Thymus (tissue), 11 donors: Measurements from ENCODE around the gene LUZP2. TPM values are rescaled to one million over a fixed set of nuclear protein-coding genes. Genes with fewer than 3 reads are reported as not detected.
"Not testable (repeated sequence)": the region's sequence is repeated elsewhere in the genome, so short reads cannot be mapped to it uniquely, and the experiment has no call there.

ENCODE experiments used
- DNase-seq, 9 donors: peaks; one replicate each; pipeline ENCODE4 v3.0.0-alpha.2; 2013; ENCODE audit warnings: low spot score in 9 of 9, low read depth in 6 of 9, missing footprints in 1 of 9
- H3K27ac ChIP-seq, 2 donors: one replicate each; pipeline ENCODE4 v1.5.1; 2013; ENCODE audit warnings: control low read depth in 1 of 2, low read depth in 1 of 2, low read length in 1 of 2, mild to moderate bottlenecking in 1 of 2, moderate library complexity in 1 of 2
- H3K27me3 ChIP-seq, 2 donors: one replicate each; pipeline ENCODE4 v1.5.1; 2013; ENCODE audit warnings: low read length in 1 of 2; ENCODE audit not compliant: control insufficient read depth in 2 of 2, insufficient read depth in 1 of 2
- H3K36me3 ChIP-seq, 2 donors: one replicate each; pipeline ENCODE4 v1.5.1; 2013; ENCODE audit warnings: low read length in 1 of 2, mild to moderate bottlenecking in 1 of 2, moderate library complexity in 1 of 2; ENCODE audit not compliant: control insufficient read depth in 2 of 2, insufficient read depth in 2 of 2
- H3K4me1 ChIP-seq, 2 donors: one replicate each; pipeline ENCODE4 v1.5.1; 2013; ENCODE audit warnings: low read length in 2 of 2; ENCODE audit not compliant: control insufficient read depth in 2 of 2, insufficient read depth in 2 of 2
- H3K4me3 ChIP-seq, 2 donors: one replicate each; pipeline ENCODE4 v1.5.1; 2013; ENCODE audit warnings: low read length in 2 of 2, control low read depth in 1 of 2, mild to moderate bottlenecking in 1 of 2
- H3K9me3 ChIP-seq, 2 donors: one replicate each; pipeline ENCODE4 v1.5.1; 2013; ENCODE audit warnings: low read length in 1 of 2, mild to moderate bottlenecking in 1 of 2; ENCODE audit not compliant: control insufficient read depth in 2 of 2, insufficient read depth in 1 of 2
- WGBS: extraction: QIAGEN DNeasy Blood & Tissue Kit; methylation state at CpG from one replicate; pipeline ENCODE4 v1.1.7; 2013; 5-methylcytosine and 5-hydroxymethylcytosine counted together
- polyA plus RNA-seq: library from polyadenylated mRNA; stranded (reverse); fragments of 200-250 nt; gene quantifications from one replicate; pipeline ENCODE4 v1.2.3, GENCODE V29; 2013
- total RNA-seq: library from RNA; stranded (reverse); fragments of 120-200 nt; gene quantifications from one replicate; pipeline ENCODE4 v1.2.4, GENCODE V29; 2013
- donor health status: healthy.

LUZP2 gene
- total and polyA plus RNA-seq, 2 donors: 0.16 to 0.19 TPM

GRCh38 chr11:24949406-24949805, 452.6 kb downstream of the LUZP2 start:
- Histone ChIP-seq H3K9me3 (no peaks in the 10 kb centered on the region), H3K36me3 (no peaks in the 10 kb centered on the region), H3K27me3 (no peaks in the 10 kb centered on the region), H3K4me3 (no peak overlapping the region), H3K4me1 (no peaks in the 10 kb centered on the region), H3K27ac (no peak overlapping the region)
- 90% methylated on average over 5 of the region's 5 CpGs for WGBS
- no peak for DNase-seq

GRCh38 chr11:24963852-24964251, 467.0 kb downstream of the LUZP2 start:
- Histone ChIP-seq H3K9me3 (no peaks in the 10 kb centered on the region), H3K36me3 (no peaks in the 10 kb centered on the region), H3K4me1 (no peaks in the 10 kb centered on the region), H3K27ac (no peak overlapping the region), H3K27me3 (no peaks in the 10 kb centered on the region), H3K4me3 (no peak overlapping the region)
- 91% methylated on average over 2 of the region's 2 CpGs for WGBS
- DNase-seq: no peak

DNA sequence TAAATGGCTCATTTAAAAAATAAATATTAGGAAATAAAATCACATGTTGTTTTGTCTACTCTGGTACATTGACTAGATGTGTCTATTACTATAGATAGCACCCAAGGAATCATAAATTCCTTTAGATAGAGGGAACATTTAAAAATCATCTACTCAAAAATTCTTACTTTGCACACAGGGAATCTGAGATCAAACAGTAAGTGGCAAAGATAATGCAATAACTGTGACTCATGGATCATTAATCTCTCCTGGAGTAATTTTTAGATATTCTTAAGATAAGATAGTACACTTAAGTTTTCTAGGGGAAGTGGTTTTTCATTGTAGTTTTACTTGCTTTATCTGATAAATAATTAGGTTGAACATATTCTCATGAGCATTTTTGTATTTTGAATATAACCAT, 468.9 kb downstream of the LUZP2 start:
- H3K36me3 ChIP-seq: no peaks in the 10 kb centered on the region
- H3K27me3 ChIP-seq: no peaks in the 10 kb centered on the region
- no peak overlapping the region for H3K4me3 ChIP-seq
- H3K27ac ChIP-seq: no peak overlapping the region
- DNase-seq: no peak
- H3K9me3 ChIP-seq: no peaks in the 10 kb centered on the region
- no peaks in the 10 kb centered on the region for H3K4me1 ChIP-seq

DNA sequence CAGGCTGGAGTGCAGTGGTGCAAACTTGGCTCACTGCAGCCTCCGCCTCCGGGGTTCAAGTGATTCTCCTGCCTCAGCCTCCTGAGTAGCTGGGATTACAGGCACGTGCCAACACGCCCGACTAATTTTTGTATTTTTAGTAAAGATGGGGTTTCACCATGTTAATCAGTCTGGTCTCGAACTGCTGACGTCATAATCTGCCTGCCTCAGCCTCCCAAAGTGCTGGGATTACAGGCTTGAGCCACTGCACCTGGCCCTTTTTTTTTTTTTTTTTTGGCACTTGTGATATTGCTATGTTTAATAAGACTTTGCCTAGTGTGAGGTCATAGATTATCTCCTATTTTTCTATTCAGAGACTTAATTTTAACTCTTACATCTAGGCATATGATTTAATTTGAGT, 497.1 kb downstream of the LUZP2 start:
- 89% methylated on average over 7 of the region's 7 CpGs for WGBS
- not testable (repeated sequence) for H3K9me3 ChIP-seq, H3K27me3 ChIP-seq, H3K36me3 ChIP-seq, H3K4me1 ChIP-seq, H3K27ac ChIP-seq, DNase-seq, H3K4me3 ChIP-seq

DNA sequence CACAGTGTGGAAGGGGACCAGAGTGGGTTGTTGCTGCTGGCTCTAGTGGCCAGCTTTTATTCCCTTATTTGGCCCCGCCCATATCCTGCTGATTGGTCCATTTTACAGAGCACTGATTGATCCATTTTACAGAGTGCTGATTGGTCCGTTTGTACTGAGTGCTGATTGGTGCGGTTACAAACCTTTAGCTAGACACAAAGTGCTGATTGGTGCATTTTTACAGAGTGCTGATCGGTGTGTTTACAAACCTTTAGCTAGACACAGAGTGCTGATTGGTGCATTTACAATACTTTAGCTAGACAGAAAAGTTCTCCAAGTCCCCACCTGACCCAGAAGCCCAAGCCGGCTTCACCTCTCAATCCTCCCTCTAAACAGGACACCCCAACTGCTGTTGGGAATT, 503.1 kb downstream of the LUZP2 start:
- not testable (repeated sequence) for H3K27ac ChIP-seq, H3K4me1 ChIP-seq, DNase-seq, H3K36me3 ChIP-seq, H3K27me3 ChIP-seq, H3K4me3 ChIP-seq, H3K9me3 ChIP-seq
- WGBS: 81% methylated on average over 5 of the region's 5 CpGs

DNA sequence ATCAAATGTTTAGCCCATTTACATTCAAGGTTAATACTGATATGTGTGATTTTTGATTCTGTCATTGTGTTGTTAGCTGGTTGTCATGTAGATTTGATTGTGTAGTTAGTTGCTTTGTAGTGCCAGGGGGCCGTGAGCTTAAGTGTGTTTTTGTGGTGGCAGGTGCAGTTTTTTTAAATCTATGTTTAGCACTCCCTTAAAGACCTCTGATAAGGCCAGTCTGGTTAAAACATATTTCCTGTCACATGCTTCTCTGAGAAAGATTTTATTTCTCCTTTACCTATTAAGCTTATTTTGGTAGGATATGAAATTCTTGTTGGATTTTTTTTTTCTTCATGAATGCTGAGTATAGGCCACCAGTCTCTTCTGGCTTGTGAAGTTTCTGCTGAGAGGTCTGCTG, 540.6 kb downstream of the LUZP2 start:
- Histone ChIP-seq H3K27ac (no peak overlapping the region), H3K4me1 (no peaks in the 10 kb centered on the region), H3K9me3 (no peaks in the 10 kb centered on the region), H3K4me3 (no peak overlapping the region), H3K27me3 (no peaks in the 10 kb centered on the region), H3K36me3 (no peaks in the 10 kb centered on the region)
- WGBS: 11% methylated on average over 1 of the region's 1 CpG
- DNase-seq: no peak

GRCh38 chr11:25038131-25038530, 541.3 kb downstream of the LUZP2 start:
- Histone ChIP-seq H3K27ac (no peak overlapping the region), H3K27me3 (no peaks in the 10 kb centered on the region), H3K4me3 (no peak overlapping the region), H3K36me3 (no peaks in the 10 kb centered on the region), H3K4me1 (no peaks in the 10 kb centered on the region), H3K9me3 (no peaks in the 10 kb centered on the region)
- DNase-seq: no peak

DNA sequence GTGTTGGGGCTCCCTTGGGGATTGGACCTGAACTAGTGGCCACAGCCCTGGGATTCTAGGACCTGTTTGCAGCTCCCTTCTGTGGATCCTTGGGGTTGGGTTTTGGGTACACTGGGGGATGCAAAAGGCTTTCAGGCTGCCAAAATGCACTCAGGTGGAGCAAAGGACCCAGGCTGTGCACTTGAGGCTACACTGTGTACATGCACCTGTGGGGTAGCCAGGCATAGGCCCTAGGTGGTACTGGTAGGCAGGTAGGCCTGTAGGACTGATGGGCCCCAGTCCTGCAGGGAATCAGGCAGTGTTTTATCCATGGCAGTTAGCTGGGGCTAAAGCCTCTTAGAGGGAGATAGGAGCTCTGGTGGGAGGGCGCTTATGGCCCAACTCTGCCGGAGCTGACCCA, 542.3 kb downstream of the LUZP2 start:
- 98% methylated on average over 2 of the region's 2 CpGs for WGBS
- H3K36me3 ChIP-seq: no peaks in the 10 kb centered on the region
- no peaks in the 10 kb centered on the region for H3K27me3 ChIP-seq
- H3K4me1 ChIP-seq: no peaks in the 10 kb centered on the region
- H3K9me3 ChIP-seq: no peaks in the 10 kb centered on the region
- no peak for DNase-seq
- no peak overlapping the region for H3K4me3 ChIP-seq
- H3K27ac ChIP-seq: no peak overlapping the region

DNA sequence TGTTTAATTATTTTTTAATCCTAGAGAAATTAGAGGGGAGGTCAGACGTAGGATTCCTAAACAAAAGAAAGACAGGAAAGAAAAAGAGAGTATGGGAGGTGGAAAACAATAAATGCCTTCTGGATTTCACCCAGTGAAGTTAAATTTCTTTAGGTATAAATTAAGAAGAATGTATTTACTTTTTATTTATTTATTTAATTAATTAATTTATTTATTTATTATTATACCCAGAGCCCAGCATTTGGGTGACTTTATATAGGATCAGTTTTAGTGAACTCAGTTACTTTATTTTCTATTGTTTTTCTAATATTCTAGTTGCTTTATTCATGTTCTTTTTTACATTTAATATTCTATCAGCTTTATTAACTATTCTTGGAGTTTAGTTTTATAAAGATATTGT, 551.8 kb downstream of the LUZP2 start:
- 89% methylated on average over 1 of the region's 1 CpG for WGBS
- DNase-seq: no peak
- H3K9me3 ChIP-seq: no peaks in the 10 kb centered on the region

GRCh38 chr11:25052844-25053243, 556.0 kb downstream of the LUZP2 start:
- no peaks in the 10 kb centered on the region for H3K9me3 ChIP-seq
- no peak overlapping the region for H3K27ac ChIP-seq
- no peak for DNase-seq
- H3K36me3 ChIP-seq: no peaks in the 10 kb centered on the region
- H3K27me3 ChIP-seq: no peaks in the 10 kb centered on the region
- H3K4me1 ChIP-seq: no peaks in the 10 kb centered on the region
- no peak overlapping the region for H3K4me3 ChIP-seq

More for the DNA sequence above, 551.8 kb downstream of the LUZP2 start:
- Histone ChIP-seq H3K27ac (no peak overlapping the region), H3K4me3 (no peak overlapping the region), H3K4me1 (no peaks in the 10 kb centered on the region), H3K27me3 (no peaks in the 10 kb centered on the region), H3K36me3 (no peaks in the 10 kb centered on the region)
